OCI-LY3 (cell line): ENCODE data around the gene XYLB.

Source experiments
- CTCF ChIP-seq: fragments of 200-600, 300-600 bp; sonication (generic); IDR thresholded peaks from 2 replicates; pipeline ENCODE4 v1.5.1; 2014; ENCODE audit warnings: antibody characterized with exemption, low read length, low read depth
- EZH2phosphoT487 ChIP-seq: fragments of 200-600 bp; shearing (Covaris generic); IDR thresholded peaks from 2 replicates; pipeline ENCODE4 v1.6.1; 2018; ENCODE audit warnings: antibody characterized with exemption, mixed run types, low read depth

DNA sequence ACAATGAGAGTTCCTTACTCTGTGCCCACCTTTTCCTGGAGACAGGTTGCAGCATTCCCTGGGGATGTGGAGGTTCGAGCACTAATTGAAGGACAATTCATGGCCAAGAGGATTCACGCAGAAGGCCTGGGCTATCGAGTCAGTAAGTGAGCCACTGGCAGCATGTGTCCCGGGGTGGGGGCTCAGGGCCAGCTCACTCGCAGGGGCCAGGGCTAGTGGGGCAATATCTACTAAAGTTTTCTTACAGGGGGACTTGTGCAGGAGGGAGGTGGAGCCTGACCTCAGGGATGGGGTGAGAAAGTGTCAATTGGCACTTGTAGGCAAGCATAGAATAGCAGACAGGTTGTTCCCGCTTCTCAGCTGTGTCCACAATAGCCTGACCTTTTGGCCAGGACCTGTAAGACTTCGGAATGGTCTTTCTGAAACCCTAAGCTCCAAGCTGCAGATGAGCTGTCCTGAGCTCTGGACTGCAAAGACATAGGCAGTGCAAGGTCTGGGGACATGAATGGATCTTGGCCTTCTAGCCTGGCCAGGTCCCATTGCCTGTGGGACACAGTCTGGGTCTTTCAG, 32.7 kb downstream of the XYLB start:
- TF ChIP-seq CTCF, result no peak
- TF ChIP-seq EZH2phosphoT487, result no peak
